CD4-positive, alpha-beta T cell treated with Interleukin-12 subunit alpha and Interleukin-12 subunit beta, for 1 hour (primary cell): ENCODE results near the gene PGM1.

Experiments
- DNase-seq: peaks from one replicate; pipeline ENCODE4 v3.0.0-alpha.2; 2020

PGM1 gene

GRCh38 chr1:63601463-63601862 lies 8.3 kb downstream of the PGM1 start:
- DNase-seq: no peak

DNA sequence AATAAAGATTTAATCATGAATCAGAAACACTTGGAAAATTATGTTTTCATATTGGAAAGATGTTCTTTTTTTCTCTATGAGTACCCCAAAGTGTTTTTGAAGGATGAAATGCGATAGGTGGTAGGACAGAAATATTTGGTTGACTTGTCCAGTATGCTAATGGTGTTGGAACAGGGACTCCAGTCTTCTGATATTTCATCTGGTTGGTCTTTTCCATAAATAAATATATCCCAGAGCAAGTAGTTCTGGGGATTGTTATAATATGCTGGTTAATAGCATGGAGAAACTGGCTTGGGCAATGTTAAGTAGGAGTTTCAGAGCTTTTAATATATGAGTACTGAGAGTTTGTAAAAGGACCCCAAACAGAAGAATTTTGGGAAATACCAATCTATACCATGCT lies 8.7 kb downstream of the PGM1 start:
- DNase-seq: no peak

DNA sequence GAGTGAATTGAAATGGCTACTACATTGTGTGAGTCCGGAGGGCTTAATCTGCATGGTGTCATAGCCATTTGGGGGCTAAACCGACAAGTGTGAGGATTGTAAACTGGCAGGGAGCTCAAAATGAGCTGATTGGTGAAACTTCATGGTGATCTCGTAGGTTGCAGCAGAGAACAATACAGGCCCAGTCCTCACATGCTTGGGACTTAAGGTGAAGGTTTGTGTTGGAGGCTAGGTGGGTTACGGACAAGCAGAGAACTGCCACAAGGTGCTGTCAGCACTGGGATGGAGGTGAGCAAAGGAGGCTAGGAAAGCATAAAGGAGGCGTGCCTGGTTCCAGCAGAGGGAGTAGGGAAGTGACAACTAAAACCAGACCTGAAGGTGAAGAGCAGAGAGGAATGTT lies 9.4 kb downstream of the PGM1 start:
- no peak for DNase-seq

DNA sequence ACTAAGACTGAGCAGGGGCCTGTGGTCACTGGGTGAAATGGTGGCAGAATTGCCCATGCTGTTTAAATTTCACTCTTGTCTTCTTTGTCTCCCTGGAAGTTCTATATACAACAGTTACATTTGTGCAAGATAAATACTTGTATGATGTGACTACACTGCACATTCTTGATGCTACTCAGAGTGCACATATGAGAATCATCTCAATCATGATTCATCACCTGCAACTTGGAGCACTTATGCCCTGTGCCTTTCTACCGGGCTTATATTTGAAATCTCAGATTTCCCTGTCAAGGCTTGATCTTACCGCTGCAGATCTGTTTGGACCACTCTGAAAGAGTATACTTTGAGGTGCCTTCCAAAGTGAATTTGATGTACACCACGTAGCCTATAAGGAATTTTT lies 10.6 kb downstream of the PGM1 start:
- no peak for DNase-seq

DNA sequence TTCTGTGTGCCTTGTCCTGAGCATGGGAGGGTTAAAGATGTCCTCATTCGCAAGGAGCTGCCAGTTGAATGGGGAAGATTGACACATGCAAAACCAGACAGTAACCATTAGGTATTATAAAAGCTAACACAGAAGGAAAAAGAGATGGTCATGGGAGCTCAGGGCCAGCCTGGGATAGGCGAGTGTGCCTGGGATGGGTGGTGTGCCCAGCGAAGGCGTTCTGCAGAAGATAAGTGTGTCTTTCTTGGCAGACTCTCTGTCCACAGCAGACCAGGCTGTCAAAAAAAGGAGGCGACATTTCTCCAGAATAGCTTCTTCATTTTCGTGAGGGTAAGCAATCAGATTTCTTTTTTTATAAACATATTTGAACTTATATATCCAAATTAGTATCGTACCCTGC lies 14.1 kb downstream of the PGM1 start:
- DNase-seq: no peak

GRCh38 chr1:63611231-63611630 lies 18.0 kb downstream of the PGM1 start:
- DNase-seq: no peak

- DNase-seq: no peak
These were observed 19.4 kb downstream of the PGM1 start for GRCh38 chr1:63612564-63612963.

DNA sequence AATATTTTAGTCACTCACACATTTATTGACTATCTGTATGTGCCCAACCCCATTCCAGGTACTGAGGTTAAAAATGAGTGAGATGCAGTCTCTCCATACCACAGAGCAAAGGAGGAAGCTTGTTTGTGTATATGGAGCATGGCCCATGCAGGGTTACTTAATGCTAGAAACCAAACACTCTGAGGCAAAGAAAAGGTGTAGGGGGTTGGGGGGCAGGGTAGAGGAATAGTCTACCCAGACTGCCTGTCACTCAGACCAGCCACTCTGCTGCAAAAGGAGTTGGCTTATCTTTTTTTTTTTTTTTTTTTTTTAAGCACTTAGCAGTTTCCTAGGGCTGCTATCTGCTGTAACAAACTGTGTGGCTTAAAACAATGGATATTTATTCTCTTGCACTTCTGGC lies 19.8 kb downstream of the PGM1 start:
- DNase-seq: no peak

GRCh38 chr1:63615768-63616420 lies 22.7 kb downstream of the PGM1 start:
- peak; percentile 79 for DNase-seq

- DNase-seq: no peak
These were observed 24.2 kb downstream of the PGM1 start for GRCh38 chr1:63617450-63617849.

DNA sequence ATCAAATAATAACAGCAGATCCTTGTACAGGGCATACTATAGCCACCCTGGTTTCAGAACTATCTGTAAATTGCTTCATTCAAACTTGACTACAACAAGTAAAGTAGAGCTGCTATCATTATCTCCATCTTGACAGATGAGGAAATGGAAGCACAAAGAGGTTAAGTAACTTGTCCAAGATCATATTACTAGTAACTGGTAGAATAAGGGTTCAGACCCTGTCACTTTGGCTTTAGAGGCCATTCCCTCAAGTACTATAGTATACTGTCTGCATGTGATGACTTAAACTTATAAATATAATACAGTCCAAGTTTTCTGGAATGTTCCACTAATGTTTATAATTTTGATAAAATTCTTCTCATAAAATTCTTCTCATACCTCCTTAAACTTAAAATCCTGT lies 24.8 kb downstream of the PGM1 start:
- no peak for DNase-seq

- DNase-seq: no peak
These were observed 26.3 kb downstream of the PGM1 start for GRCh38 chr1:63619558-63619957.

DNA sequence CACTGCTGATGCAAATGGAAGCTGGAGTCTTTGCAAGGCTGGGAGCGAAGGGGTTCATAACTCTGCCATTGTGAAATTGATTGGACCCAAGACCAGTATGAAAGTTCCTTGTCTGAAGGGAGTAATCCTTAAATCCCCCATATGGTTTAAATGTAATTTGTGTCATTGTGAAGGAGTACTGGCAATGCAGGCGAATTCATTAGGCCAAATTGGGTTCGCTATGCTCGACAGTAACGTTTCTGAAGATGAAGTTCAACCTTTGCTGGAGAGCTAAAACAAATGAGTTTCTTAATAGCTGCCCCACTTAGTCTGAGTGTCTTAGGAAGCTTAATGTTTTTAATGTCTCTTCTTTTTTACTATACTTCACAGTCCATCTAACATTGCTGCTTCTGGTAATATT lies 27.5 kb downstream of the PGM1 start:
- DNase-seq: no peak

DNA sequence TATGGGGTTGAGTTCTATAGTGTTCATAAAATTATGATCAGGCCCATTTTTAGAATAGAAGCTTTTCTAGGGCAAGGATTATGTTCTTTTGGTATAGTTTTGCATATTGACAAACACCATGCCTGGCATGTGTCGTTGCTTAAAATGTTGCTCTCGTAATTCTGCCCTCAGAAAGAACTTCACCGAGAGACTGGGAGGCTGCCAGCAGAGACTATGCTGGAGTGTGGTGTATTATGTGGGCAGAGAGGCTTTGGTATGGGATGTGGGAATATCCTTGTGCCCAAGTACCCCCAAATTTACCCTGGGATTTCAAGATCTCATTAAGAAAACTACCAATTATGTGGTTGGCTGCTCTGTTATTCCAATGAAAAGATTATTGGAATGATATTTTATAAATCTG lies 27.9 kb downstream of the PGM1 start:
- no peak for DNase-seq

DNA sequence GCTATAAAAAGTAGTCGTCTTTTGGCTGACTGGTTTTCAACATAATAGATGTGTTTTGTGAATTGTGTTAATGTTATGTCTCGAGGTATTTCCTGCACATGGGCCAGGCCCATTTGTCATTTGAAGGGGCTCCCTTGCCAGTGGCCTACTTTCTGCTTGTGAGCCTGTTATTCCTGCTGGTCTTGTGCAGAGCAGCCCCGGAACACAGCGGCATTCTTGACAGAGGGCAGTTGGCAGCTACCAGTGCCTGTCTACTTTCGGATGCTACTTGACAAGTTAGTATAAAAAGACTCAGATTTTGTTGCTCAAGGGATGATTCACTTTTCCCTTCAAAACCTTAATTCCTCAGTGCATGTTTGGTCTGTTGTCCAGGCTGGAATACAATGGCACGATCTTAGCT lies 28.5 kb downstream of the PGM1 start:
- no peak for DNase-seq

DNA sequence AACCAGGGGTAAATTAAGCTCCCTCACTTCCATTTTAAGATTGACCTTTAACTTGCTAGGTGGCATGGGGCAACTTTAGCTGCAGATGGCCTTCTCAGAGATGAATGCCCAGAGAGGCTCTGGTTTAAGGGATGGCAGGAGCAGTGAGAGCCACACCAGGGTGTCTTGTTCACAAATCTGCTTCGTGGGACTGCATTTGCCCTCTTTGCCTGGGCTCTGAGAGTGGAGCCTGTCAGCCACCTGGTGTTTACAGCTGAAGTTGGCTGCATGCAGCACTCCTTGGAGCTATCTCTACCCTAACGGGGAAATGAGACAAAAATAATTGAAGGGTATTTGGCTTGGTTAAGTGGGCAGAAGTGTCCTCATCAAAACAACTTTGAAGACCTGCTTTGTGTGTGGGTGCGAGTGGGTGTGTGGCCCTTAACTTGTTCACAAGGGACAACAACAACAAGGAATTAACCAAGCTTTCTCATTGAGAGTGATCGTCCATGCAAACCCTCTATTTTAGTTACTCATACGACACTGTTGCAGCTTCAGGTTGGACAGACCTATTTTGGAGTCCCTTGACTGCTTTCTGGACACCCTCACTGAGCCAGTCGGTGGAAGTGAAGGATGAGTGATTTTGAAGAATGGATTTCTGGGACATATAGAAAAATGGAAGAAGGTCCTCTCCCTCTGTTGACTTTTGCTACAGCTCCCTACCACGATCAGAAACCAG lies 29.8 kb downstream of the PGM1 start:
- DNase-seq: no peak

GRCh38 chr1:63623952-63624351 lies 30.7 kb downstream of the PGM1 start:
- no peak for DNase-seq

GRCh38 chr1:63624911-63625310 lies 31.7 kb downstream of the PGM1 start:
- DNase-seq: no peak

GRCh38 chr1:63626222-63626621 lies 33.0 kb downstream of the PGM1 start:
- DNase-seq: no peak

DNA sequence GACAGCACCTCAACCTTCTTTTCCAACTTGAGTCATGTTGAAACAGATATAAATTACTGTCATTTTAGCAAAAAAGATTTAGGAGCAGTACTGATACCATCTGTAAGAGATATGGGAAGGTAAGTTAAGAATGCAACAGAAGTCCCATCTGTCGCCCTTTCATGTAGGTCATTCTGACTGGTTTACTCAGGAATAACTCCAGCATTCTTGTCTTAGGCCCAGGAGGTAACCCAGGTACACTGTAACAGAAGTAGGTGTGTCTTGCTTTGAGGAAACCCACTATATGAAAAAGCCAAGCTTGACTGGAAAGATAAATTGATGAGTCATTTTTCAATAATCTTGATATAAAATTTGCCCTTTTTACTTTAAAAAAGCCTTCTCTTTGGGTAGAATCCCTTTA lies 35.4 kb downstream of the PGM1 start:
- DNase-seq: no peak

DNA sequence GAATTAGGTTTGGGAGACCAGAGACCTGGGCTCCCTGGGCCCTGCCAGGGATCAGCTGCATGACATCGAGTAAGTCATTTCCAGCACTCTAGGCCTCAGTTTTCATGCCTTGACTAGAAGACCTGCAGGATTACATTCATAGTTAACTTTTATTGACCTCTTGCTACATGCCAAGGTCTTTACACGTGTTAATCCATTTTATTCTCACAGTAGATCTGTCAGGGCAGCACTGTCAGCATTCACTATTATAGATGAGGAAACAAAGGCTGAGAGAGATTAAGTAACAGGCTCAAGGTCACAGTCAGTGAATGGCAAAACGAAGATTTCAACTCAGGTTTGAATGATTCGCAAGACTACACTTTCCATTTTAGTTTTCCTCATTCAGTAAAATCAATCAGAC lies 37.0 kb downstream of the PGM1 start:
- DNase-seq: no peak

DNA sequence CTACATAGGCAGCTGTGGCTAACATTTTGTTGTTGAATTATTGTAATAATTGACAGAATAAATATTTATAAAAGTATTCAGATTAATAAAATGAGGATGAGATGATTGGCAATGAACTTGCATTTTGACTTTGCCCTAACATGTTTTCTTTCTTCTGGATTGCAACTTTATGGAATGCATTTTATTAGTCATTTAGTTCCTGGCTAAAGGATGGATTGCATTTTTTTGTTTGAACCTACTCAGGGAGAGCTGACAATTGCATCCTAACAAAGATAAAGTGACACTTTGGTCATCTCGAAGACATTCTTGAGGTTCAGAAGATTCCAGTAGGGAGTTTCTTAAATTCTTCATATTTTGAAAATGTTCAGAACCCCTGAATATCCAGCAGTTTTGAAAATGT lies 37.5 kb downstream of the PGM1 start:
- DNase-seq: no peak

GRCh38 chr1:63632110-63632509 lies 38.9 kb downstream of the PGM1 start:
- DNase-seq: no peak

DNA sequence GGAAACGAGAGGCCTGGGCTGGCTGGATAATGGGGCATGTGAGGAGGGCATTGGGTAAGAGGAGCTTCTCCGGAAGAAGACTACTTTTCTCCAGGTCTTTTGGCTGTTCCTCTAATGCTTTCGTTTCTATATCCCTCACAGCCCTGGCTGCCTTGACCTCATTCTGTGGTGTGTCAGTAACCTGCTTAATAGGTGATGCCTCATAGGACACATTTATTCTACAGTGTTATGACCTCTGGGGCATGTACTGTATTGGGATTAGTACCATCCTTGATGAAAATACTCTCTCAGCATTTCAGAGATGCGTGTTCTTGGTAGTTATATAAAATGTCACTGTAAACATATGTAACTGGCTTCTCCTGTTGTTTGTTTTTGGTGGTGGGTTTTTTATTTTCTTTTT lies 40.1 kb downstream of the PGM1 start:
- no peak for DNase-seq

- DNase-seq: no peak
These were observed 41.3 kb downstream of the PGM1 start for GRCh38 chr1:63634471-63634870.
